Thoracic aorta (tissue), 2 donors: ENCODE data around the gene COLQ. TPM values are rescaled to one million over a fixed set of nuclear protein-coding genes. Genes with fewer than 3 reads are reported as not detected.

ENCODE experiments used
- ATAC-seq: fragments of 150-250 bp; one replicate; pipeline ENCODE4 v1.8.0; 2017; ENCODE audit warnings: low read depth; ENCODE audit not compliant: insufficient number of reproducible peaks, low FRiP score
- DNase-seq: peaks from one replicate; pipeline ENCODE4 v3.0.0-alpha.2; 2020; ENCODE audit warnings: low spot score
- H3K27ac ChIP-seq, 2 donors: fragments of 200-600 bp; sonication (generic); 1 replicate in 1 of 2; 2 replicates in 1 of 2; pipeline ENCODE4 v1.5.1; 2016; ENCODE audit warnings: mild to moderate bottlenecking in 2 of 2, moderate library complexity in 2 of 2
- H3K27me3 ChIP-seq: fragments of 200-600 bp; sonication (generic); replicated peaks from 2 replicates; pipeline ENCODE4 v1.6.0; 2016; ENCODE audit warnings: mild to moderate bottlenecking; ENCODE audit not compliant: insufficient read depth
- H3K36me3 ChIP-seq: fragments of 200-600 bp; sonication (generic); one replicate; pipeline ENCODE4 v1.5.1; 2016
- H3K4me1 ChIP-seq, 2 donors: fragments of 200-600 bp; sonication (generic); 1 replicate in 1 of 2; 2 replicates in 1 of 2; pipeline versions ENCODE4 v1.5.1 to v1.6.0; 2016; ENCODE audit warnings: low read depth in 2 of 2, mild to moderate bottlenecking in 1 of 2; ENCODE audit not compliant: control insufficient read depth in 1 of 2
- H3K4me3 ChIP-seq: fragments of 200-600 bp; sonication (generic); 2 replicates; pipeline ENCODE4 v1.5.1; 2016; ENCODE audit warnings: mild to moderate bottlenecking
- H3K9me3 ChIP-seq: fragments of 200-600 bp; sonication (generic); 2 replicates; pipeline ENCODE4 v1.5.1; 2016
- total RNA-seq, 2 donors: library from RNA; depleted of rRNA; stranded (reverse); fragments of >200 nt; gene quantifications; one replicate each; pipeline versions ENCODE4 v1.1.0 to v1.2.3, GENCODE V29; 2016
- TF ChIP-seq, protein P1 (sequence below): fragments of 200-600 bp; sonication (generic); IDR thresholded peaks from one replicate; pipeline ENCODE4 v1.5.1; 2019; ENCODE audit warnings: antibody characterized with exemption

COLQ gene
- total RNA-seq, 2 donors from 2014 or later = 3.2 to 9.3 TPM

DNA sequence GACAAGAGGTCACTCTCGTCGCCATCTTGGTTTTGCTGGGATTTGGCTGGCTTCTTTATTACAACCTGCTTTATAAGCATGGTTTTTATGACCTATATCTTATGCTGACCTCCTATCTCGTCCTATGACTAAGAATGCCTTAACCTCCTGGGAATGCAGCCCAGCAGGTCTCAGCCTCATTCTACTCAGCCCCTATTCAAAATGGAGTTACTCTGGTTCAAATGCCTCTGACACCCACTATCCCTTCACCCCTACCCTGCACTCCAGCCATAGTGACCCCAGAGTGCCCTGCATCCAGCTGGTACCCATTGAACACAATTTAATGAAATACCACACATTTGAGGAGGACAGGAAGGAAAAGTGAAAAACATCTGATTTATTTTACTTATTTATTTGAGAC lies 117.5 kb downstream of the COLQ start:
- TF ChIP-seq, protein P1, sequence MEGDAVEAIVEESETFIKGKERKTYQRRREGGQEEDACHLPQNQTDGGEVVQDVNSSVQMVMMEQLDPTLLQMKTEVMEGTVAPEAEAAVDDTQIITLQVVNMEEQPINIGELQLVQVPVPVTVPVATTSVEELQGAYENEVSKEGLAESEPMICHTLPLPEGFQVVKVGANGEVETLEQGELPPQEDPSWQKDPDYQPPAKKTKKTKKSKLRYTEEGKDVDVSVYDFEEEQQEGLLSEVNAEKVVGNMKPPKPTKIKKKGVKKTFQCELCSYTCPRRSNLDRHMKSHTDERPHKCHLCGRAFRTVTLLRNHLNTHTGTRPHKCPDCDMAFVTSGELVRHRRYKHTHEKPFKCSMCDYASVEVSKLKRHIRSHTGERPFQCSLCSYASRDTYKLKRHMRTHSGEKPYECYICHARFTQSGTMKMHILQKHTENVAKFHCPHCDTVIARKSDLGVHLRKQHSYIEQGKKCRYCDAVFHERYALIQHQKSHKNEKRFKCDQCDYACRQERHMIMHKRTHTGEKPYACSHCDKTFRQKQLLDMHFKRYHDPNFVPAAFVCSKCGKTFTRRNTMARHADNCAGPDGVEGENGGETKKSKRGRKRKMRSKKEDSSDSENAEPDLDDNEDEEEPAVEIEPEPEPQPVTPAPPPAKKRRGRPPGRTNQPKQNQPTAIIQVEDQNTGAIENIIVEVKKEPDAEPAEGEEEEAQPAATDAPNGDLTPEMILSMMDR = no peak
- ATAC-seq = no peak
- DNase-seq = no peak
- no peak overlapping the region for H3K27ac ChIP-seq
- H3K4me3 ChIP-seq = no peak overlapping the region
- H3K27me3 ChIP-seq = no peaks in the 10 kb centered on the region
- H3K9me3 ChIP-seq = no peaks in the 10 kb centered on the region
- H3K4me1 ChIP-seq = peaks cover 0 to 3% of the 10 kb centered on the region in 2 donors
- peaks cover under 1% of the 10 kb centered on the region for H3K36me3 ChIP-seq

DNA sequence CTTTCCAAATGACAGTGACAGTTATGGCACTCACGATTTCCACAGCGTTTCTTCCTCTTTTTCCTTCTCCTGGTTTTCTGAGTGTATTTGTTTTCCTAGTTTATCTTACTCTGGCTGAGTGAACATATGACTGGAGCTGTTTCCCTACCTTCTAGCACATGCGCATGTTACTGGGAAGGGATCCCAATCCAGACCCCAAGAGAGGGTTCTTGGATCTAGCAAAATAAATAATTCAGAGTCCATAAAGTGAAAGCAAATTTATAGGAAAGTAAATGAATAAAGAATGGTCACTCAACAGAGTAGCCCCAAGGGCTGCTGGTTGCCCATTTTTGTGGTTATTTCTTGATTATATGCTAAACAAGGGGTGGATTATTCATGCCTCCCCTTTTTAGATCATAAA lies 118.0 kb downstream of the COLQ start:
- no peak overlapping the region for H3K4me3 ChIP-seq
- DNase-seq = no peak
- no peak overlapping the region for H3K27ac ChIP-seq
- H3K9me3 ChIP-seq = no peaks in the 10 kb centered on the region
- H3K36me3 ChIP-seq = no peaks in the 10 kb centered on the region
- H3K27me3 ChIP-seq = no peaks in the 10 kb centered on the region
- TF ChIP-seq, protein P1 = no peak
- H3K4me1 ChIP-seq = peaks cover 0 to 3% of the 10 kb centered on the region in 2 donors
- ATAC-seq = no peak

DNA sequence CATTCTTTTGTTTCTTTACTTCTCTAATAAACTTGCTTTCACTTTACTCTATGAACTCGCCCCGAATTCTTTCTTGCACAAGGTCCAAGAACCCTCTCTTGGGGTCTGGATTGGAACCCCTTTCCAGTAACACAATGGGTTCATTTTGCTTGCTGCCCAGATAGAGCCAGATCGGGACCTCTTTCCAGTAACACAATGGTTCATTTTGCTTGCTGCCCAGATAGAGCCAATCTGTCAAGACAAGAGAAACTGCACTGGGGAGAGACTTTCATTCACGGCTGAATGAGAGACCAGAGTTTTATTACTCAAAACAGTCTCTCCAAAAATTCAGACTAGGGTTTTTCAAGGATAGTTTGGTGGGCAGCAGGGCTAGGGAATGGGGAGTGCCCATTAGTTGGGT lies 119.6 kb downstream of the COLQ start:
- no peak for ATAC-seq
- H3K4me1 ChIP-seq = peaks cover 0 to 3% of the 10 kb centered on the region in 2 donors
- no peak overlapping the region for H3K4me3 ChIP-seq
- no peaks in the 10 kb centered on the region for H3K27me3 ChIP-seq
- H3K9me3 ChIP-seq = no peaks in the 10 kb centered on the region
- TF ChIP-seq, protein P1 = no peak
- no peak for DNase-seq
- H3K27ac ChIP-seq = no peak overlapping the region
- H3K36me3 ChIP-seq = no peaks in the 10 kb centered on the region

Other genes with a start within 250 kb of the COLQ start
- gene SH3BP5, start 189.1 kb downstream of the COLQ start, total RNA-seq = 10 to 100 TPM; 47.2 to 82.4 TPM
- 10 to 100 TPM in 1 of 2 donors, 1 to 10 TPM in 1; 8.9 to 18.6 TPM for gene METTL6, start 94.2 kb downstream of the COLQ start, total RNA-seq
- gene EAF1, start 94.1 kb downstream of the COLQ start, total RNA-seq = 10 to 100 TPM; 22.7 to 34.3 TPM
- 10 to 100 TPM; 14.5 to 21.6 TPM for gene HACL1, start 79.9 kb upstream of the COLQ start, total RNA-seq
- gene BTD, start 80.0 kb upstream of the COLQ start, total RNA-seq = 10 to 100 TPM; 19.4 to 23.3 TPM